Measurements from ENCODE around the gene ARHGEF12.

Gene ARHGEF12

DNA sequence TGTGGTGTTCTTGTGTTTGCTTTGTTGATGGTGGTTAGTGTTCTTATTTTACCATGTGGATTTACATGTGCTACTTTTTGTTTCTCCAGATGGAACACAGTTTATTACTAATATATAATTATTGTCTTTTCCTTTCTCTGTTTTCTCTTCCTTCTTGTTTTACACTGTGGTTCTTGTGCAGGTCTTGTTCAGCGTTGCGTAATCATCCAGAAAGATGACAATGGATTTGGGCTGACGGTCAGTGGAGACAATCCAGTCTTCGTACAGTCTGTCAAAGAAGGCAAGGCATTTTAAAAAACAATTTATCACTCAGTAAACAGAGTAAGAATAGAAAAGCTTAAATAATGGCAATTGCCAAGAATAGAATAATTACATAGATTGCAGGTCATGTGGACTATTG, 84.4 kb downstream of the ARHGEF12 start:
- in situ Hi-C loops (cut with HindIII; ENCODE audit: low sequenced_read_pairs) = no loop called here

DNA sequence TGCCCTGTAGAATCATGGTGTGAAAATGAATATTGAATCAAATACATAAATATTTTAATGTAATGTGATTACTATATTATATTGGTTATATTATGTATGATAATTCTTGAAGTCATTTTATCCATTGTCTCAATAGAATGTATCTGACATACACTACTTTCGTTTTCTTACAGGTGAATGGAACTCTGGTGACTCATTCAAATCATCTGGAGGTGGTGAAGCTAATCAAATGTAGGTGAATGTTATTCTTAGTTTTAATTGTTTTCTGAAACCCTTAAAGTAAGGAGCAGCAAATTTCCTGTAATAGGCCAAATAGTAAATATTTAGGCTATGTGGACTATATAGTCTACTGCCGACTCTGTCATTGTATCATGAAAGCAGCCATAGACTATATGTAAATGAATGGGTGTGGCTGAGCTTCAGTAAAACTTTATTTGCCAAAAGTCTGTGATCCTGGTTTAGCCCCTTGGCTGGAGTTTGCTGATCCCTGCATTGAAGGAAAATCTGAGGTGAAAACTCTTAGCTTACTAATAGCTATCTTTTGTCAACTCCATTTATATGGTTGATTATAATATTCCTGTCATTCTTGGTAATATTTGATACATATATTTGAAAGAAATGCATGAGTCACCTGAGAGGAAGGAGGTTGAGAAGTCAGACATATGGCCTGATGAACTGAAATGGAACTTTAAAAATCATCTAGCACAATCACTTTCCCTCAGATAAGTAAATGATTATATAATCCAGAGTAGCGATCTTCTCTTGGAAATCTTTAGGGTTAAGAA, 88.2 kb downstream of the ARHGEF12 start:
- in situ Hi-C loops (cut with HindIII; ENCODE audit: low sequenced_read_pairs) = no loop called here

DNA sequence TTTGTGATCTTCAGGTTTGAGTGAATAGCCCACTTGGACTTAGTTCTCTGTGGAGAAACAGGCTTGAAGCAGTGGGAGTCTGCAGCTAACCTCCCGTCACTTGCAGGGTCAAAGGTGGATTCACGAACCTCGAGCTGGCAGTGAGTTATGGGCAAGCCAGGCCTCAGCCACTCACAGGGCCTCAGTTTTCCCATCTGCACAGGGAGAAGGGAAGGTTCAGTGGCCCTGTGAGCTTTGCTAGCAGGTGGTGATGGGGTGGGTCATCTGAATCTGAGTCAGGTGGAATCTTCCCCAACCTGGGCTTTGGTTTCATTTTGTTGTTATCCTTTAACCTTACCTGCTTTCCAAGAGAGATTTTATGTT, 88.7 kb downstream of the ARHGEF12 start:
- in situ Hi-C loops (cut with HindIII; ENCODE audit: low sequenced_read_pairs) = no loop called here

DNA sequence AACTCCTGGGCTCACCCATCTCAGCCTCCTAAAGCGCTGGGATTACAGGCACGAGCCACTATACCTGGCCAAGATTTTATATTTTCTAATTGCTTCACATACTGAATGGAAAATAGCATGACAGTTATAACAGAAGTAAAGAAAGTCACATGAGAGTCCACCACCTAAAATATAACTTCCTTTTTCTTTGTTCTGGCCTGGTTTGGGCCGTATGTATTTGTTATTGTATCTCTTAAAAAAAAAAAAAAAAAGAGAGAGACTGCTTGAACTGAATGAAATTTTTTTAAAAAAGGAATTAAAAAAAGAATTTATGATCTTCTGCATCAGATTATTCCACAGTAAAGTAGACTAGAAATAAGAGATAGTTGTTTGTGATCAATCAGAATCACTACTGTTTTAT, 89.3 kb downstream of the ARHGEF12 start:
- in situ Hi-C loops (cut with HindIII; ENCODE audit: low sequenced_read_pairs) = no loop called here

DNA sequence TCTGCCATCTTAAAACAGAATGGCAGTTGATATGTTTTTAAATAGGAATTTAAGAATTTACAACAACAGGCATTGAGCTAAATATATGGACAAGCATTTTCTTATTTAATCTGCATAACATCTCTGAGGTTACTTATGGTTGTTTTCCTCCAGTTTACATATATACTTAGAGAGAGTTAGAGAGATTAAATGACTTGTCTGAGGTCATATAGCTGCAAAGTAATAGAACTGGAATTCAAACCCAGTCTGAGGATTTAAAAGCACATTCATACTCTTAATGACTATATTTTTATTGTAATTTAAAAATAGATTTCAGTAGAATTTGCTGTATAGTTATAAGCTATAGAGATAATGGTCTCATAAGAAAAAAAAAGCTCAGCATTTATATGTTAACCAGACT, 93.9 kb downstream of the ARHGEF12 start:
- in situ Hi-C loops (cut with HindIII; ENCODE audit: low sequenced_read_pairs) = no loop called here

GRCh38 chr11:120431633-120432032, 95.4 kb downstream of the ARHGEF12 start:
- in situ Hi-C loops (cut with HindIII; ENCODE audit: low sequenced_read_pairs) = no loop called here

- in situ Hi-C loops (cut with HindIII; ENCODE audit: low sequenced_read_pairs) = no loop called here
Measured at GRCh38 chr11:120432056-120433018, 96.1 kb downstream of the ARHGEF12 start.

- in situ Hi-C loops (cut with HindIII; ENCODE audit: low sequenced_read_pairs) = no loop called here
Measured at GRCh38 chr11:120441592-120441991, 105.4 kb downstream of the ARHGEF12 start.

DNA sequence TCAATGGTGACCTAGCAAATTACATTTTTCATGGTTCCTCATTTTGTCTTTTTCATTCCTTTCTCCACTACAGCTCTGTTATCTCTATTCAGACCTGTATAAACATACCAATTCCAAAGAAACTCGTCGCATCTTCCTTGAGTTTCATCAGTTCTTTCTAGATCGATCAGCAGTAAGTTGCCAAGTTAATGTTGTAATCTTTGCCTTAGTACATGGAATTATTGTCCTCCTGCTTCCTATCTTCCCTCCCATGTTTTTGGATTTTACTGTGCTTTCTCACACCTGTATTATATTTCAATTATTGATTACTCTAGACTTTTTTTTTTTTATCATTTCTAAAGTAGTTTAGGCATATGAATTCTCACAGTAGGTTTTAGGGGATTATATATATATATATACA, 105.8 kb downstream of the ARHGEF12 start:
- in situ Hi-C loops (cut with HindIII; ENCODE audit: low sequenced_read_pairs) = no loop called here

GRCh38 chr11:120446802-120447201, 110.6 kb downstream of the ARHGEF12 start:
- in situ Hi-C loops (cut with HindIII; ENCODE audit: low sequenced_read_pairs) = no loop called here

DNA sequence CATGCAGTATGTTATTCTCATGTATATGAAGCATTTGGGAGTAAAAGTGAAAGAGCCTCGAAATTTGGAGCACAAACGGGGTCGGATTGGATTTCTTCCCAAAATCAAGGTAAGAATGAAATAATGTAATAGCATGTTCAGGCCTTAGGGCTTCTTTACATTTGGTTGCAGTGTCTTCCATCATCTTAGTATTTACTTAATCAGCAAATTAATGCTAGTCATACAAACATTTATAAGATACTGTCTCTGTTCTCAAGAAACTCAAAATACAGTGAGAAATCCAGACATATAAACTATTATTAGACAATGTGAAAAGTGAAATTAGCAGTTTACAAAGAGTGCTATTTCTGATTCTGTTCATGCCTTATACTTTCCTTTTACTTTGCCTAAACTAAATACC, 112.0 kb downstream of the ARHGEF12 start:
- in situ Hi-C loops (cut with HindIII; ENCODE audit: low sequenced_read_pairs) = no loop called here

- in situ Hi-C loops (cut with HindIII; ENCODE audit: low sequenced_read_pairs) = no loop called here
Measured at GRCh38 chr11:120455487-120455886, 119.3 kb downstream of the ARHGEF12 start.

DNA sequence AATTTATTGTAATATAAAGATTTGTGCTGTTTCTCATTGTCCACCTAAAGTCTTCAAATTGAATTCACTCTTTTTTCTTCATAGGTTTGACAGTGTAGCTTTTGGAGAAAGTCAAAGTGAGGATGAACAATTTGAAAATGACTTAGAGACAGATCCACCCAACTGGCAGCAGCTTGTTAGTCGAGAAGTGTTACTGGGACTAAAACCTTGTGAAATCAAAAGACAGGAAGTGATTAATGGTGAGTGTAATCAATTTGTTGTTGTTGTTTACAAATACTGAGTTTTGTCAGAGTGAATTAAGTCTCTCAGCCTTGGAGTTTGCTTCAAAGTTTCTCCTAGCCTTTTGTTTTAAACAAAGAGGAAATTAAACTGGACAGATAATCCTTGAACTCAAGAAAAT, 121.8 kb downstream of the ARHGEF12 start:
- in situ Hi-C loops (cut with HindIII; ENCODE audit: low sequenced_read_pairs) = no loop called here

GRCh38 chr11:120462825-120463224, 126.6 kb downstream of the ARHGEF12 start:
- in situ Hi-C loops (cut with HindIII; ENCODE audit: low sequenced_read_pairs) = no loop called here

DNA sequence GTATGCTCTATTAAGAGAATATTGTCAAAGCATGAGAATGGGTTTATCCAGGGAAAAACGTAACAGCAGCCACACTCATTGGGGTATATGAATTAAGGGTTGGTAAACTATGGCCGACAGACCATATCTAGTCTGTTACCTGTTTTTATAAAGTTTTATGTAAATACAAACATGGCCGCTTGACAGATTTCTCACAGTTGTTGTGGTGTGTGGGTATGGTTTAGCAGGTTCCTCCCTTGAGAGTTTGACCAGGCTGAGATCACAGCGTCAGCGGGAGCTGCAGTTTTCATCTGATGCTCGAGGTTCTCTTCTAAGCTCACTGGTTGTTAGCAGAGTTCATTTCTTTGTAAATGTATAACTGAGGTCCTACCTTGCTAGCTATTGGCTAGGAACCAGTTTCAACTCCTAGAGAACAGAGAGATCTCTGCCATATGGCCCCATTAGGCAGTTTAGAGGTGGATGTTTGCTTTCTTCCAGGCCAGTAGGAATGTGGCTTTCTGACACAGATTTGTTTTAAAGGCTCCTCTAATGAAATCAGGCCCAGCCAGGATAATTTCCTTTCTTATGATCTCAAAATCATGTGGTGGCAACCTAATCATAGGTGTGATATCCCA, 129.8 kb downstream of the ARHGEF12 start:
- in situ Hi-C loops (cut with HindIII; ENCODE audit: low sequenced_read_pairs) = no loop called here

DNA sequence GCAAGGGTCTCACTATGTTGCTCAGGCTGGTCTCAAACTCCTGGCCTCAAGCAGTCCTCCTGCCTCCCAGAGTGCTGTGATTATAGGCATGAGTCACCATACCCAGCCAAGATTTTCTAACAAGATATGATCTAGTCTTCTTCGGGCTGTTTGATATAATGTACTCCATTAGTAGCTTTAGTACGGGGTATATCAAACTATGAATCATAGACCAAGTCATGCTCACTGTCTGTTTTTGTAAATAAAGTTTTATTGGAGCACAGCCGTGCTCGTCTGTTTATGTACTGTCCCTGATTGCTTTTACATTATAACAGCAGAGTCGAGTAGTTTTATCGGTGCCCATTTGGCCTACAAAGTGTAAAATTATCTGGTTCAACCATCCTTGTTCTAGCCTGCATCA, 131.4 kb downstream of the ARHGEF12 start:
- in situ Hi-C loops (cut with HindIII; ENCODE audit: low sequenced_read_pairs) = no loop called here

- in situ Hi-C loops (cut with HindIII; ENCODE audit: low sequenced_read_pairs) = no loop called here
Measured at GRCh38 chr11:120471131-120471530, 134.9 kb downstream of the ARHGEF12 start.

DNA sequence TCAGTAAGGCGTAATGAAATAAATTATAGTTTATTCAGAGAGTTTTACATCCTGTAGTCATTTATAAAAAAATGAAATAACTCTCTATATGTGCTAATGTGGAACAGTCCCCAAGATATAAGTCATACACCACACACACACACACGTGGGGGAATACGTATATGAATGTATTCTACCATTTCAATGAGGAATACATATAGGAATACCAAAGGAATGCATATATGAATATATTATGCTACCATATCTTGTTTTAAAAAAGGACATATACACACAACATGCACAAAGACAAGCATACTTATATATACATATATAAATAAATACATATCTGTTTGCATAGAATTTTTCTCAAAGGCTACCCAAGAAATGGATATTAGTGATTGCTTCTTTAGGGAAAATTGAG, 135.8 kb downstream of the ARHGEF12 start:
- in situ Hi-C loops (cut with HindIII; ENCODE audit: low sequenced_read_pairs) = no loop called here

GRCh38 chr11:120473503-120473902, 137.3 kb downstream of the ARHGEF12 start:
- in situ Hi-C loops (cut with HindIII; ENCODE audit: low sequenced_read_pairs) = no loop called here

DNA sequence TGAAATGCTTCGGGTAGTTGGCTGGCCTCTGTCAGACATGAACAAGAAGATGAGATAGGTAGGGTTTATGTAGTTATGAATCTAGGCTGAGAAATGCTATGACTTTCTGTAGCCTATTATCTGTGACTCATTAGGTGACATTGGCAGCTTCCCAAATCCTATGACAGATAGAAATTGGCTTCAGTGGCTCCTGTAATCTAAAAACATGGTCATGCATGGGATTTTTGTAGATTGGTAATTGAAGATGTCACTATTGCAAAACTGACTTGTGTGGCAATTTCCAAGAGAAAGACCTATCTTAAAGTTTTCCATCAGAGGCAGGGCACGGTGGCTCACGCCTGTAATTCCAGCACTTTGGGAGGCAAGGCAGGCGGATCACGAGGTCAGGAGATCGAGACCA, 145.9 kb downstream of the ARHGEF12 start:
- in situ Hi-C loops (cut with HindIII; ENCODE audit: low sequenced_read_pairs) = no loop called here

DNA sequence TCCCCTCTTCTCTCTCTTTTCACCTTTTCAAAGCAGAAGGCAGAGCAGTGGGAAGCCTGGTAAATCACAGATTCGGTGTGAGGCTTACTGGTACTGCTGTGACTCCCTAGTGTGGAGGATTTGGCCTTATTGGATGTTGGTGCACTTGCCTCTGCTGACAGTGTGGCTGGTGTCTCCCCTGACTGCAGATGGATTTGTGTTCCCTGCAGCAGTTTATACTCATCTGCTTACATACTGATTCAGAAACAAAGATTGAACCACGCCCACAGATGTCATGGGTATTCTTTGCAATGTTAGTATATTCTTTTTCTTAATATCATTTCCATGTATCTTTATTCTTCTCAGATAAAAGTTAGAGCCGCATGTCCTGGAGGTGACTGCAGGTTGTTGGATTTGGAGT, 148.5 kb downstream of the ARHGEF12 start:
- in situ Hi-C loops (cut with HindIII; ENCODE audit: low sequenced_read_pairs) = no loop called here

GRCh38 chr11:120486138-120486537, 149.9 kb downstream of the ARHGEF12 start:
- in situ Hi-C loops (cut with HindIII; ENCODE audit: low sequenced_read_pairs) = no loop called here

Data from DLD1 (cell line).